GM23338 (cell line): ENCODE results near the gene MCM9. TPM values are rescaled to one million over a fixed set of nuclear protein-coding genes. Genes with fewer than 3 reads are reported as not detected.

Experiments used
- ATAC-seq: fragments of 200-7000 bp; cut with Tn5 transposase; 3 replicates; pipeline ENCODE4 v1.9.1; 2020
- DNase-seq: peaks from one replicate; pipeline ENCODE4 v3.0.0-alpha.2; 2015; ENCODE audit warnings: low spot score
- H2AFZ ChIP-seq: fragments of 200-600 bp; sonication (generic); 2 replicates; pipeline ENCODE4 v1.8.0; 2016; ENCODE audit warnings: antibody characterized with exemption, mild to moderate bottlenecking, moderate library complexity
- H3F3A ChIP-seq: fragments of 200-600 bp; sonication (generic); replicated peaks from 2 replicates; pipeline ENCODE4 v1.8.0; 2017; ENCODE audit warnings: antibody characterized with exemption, mixed run types, low read depth
- H3K27ac ChIP-seq: fragments of 200-600 bp; sonication (generic); 2 replicates; pipeline ENCODE4 v1.6.1; 2016; ENCODE audit warnings: low read depth
- H3K27me3 ChIP-seq: fragments of 200-600 bp; sonication (generic); 2 replicates; pipeline ENCODE4 v1.8.0; 2016; ENCODE audit warnings: mild to moderate bottlenecking, mixed run types, moderate library complexity; ENCODE audit not compliant: insufficient read depth
- H3K36me3 ChIP-seq: fragments of 200-600 bp; sonication (generic); 2 replicates; pipeline ENCODE4 v1.8.0; 2016; ENCODE audit warnings: mild to moderate bottlenecking; ENCODE audit not compliant: insufficient read depth
- H3K4me1 ChIP-seq: fragments of 200-600 bp; sonication (generic); 2 replicates; pipeline ENCODE4 v1.8.0; 2016; ENCODE audit warnings: mild to moderate bottlenecking, moderate library complexity; ENCODE audit not compliant: insufficient read depth
- H3K4me2 ChIP-seq: fragments of 200-600 bp; sonication (generic); 2 replicates; pipeline ENCODE4 v1.7.1; 2017; ENCODE audit warnings: mixed run types
- H3K4me3 ChIP-seq: fragments of 200-600 bp; sonication (generic); 2 replicates; pipeline ENCODE4 v1.6.1; 2016; ENCODE audit warnings: mixed run types
- H3K79me2 ChIP-seq: fragments of 200-600 bp; sonication (generic); replicated peaks from 2 replicates; pipeline ENCODE4 v1.8.0; 2017; ENCODE audit warnings: mild to moderate bottlenecking; ENCODE audit not compliant: insufficient read depth
- H3K9me2 ChIP-seq: fragments of 200-600 bp; sonication (generic); 2 replicates; pipeline ENCODE4 v1.8.0; 2017; ENCODE audit not compliant: insufficient read depth
- H4K20me1 ChIP-seq: fragments of 200-600 bp; sonication (generic); replicated peaks from 2 replicates; pipeline ENCODE4 v1.8.0; 2017; ENCODE audit warnings: mild to moderate bottlenecking; ENCODE audit not compliant: insufficient read depth
- H3K27ac Mint-ChIP-seq: 2 replicates; pipeline ENCODE4 v1.8.0; 2020; ENCODE audit warnings: inconsistent platforms, mild to moderate bottlenecking, moderate library complexity, mixed read lengths
- H3K27me3 Mint-ChIP-seq: 3 replicates; pipeline ENCODE4 v1.8.0; 2022; ENCODE audit warnings: low read depth, mild to moderate bottlenecking, moderate library complexity, mixed read lengths, inconsistent platforms; ENCODE audit not compliant: insufficient read depth, poor library complexity
- H3K36me3 Mint-ChIP-seq: 3 replicates; pipeline ENCODE4 v1.8.0; 2021; ENCODE audit warnings: low read depth, mild to moderate bottlenecking, inconsistent platforms, moderate library complexity, mixed read lengths
- H3K4me1 Mint-ChIP-seq: 3 replicates; pipeline ENCODE4 v1.8.0; 2020; ENCODE audit warnings: mild to moderate bottlenecking, inconsistent platforms, mixed read lengths
- H3K4me3 Mint-ChIP-seq: 3 replicates; pipeline ENCODE4 v1.8.0; 2021; ENCODE audit warnings: moderate library complexity, mild to moderate bottlenecking, inconsistent platforms, mixed read lengths
- H3K9me3 Mint-ChIP-seq: 3 replicates; pipeline ENCODE4 v1.8.0; 2020; ENCODE audit warnings: moderate library complexity, mild to moderate bottlenecking, inconsistent platforms, mixed read lengths
- CREB1 ChIP-seq: fragments of 250-450 bp; sonication (Bioruptor Pico); IDR thresholded peaks from 2 replicates; pipeline ENCODE4 v1.5.0; 2020; ENCODE audit warnings: low read depth, mild to moderate bottlenecking, moderate library complexity
- NANOG ChIP-seq: IDR thresholded peaks from 2 replicates; pipeline ENCODE4 v1.6.1; 2016; ENCODE audit warnings: antibody characterized with exemption, borderline replicate concordance
- POLR2AphosphoS5 ChIP-seq: IDR thresholded peaks from 2 replicates; pipeline ENCODE4 v1.6.1; 2016; ENCODE audit warnings: antibody characterized with exemption, low read depth
- STAT1 ChIP-seq: IDR thresholded peaks from one replicate; pipeline ENCODE4 v1.6.1; 2016; ENCODE audit warnings: antibody characterized with exemption; ENCODE audit not compliant: unreplicated experiment
- ZNF114 ChIP-seq: fragments of 250-450 bp; sonication (Bioruptor Pico); IDR thresholded peaks from 2 replicates; pipeline ENCODE4 v1.5.0; 2020; ENCODE audit warnings: mild to moderate bottlenecking, moderate library complexity
- ZNF331 ChIP-seq: fragments of 250-450 bp; sonication (Bioruptor Pico); IDR thresholded peaks from 2 replicates; pipeline ENCODE4 v1.5.0; 2020; ENCODE audit warnings: low read depth, mild to moderate bottlenecking, moderate library complexity
- polyA plus RNA-seq: library from polyadenylated mRNA; unstranded; fragments of >200 nt; fragmentation: Nextera tagmentation; extraction: Ambion mirVana; gene quantifications from 2 replicates; pipeline ENCODE4 v1.2.1, GENCODE V29; 2016
- total RNA-seq: library from RNA; depleted of rRNA; stranded (reverse); fragments of >200 nt; shearing (Covaris generic); gene quantifications from 2 replicates; pipeline ENCODE4 v1.2.3, GENCODE V29; 2014
- TF ChIP-seq, protein P1 (sequence below): fragments of 250-450 bp; sonication (Bioruptor Pico); IDR thresholded peaks from 2 replicates; pipeline ENCODE4 v1.5.0; 2020; ENCODE audit warnings: mild to moderate bottlenecking, moderate library complexity

Gene MCM9
- total and polyA plus RNA-seq, 2 experiments from 2014 or later = 14.9 to 16.6 TPM

DNA sequence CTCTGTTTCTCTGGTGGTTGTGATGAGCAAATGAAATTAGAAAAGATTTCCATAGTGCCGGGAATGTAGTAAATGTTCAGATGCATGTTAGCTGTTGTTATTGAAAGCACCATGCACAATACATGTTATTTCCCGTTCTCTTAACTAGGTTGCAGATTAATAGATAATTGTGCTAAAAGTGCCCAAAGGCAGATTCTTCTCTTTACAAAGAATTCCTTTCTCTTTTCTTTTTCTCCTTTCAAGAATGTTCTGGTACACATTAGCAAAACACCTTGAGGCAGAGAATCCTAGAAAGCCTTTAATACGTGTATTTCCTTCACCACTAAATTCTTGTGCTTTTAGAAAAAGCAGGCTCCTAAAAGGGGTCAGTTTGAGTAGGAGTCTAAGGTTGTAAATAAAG lies 162.1 kb downstream of the MCM9 start:
- Histone ChIP-seq H3K4me3 (no peak overlapping the region), H3K4me2 (no peak overlapping the region), H3K9me2 (no peaks in the 10 kb centered on the region), H3K27me3 (no peaks in the 10 kb centered on the region), H3K27ac (no peak overlapping the region), H3K4me1 (peaks cover 10% of the 10 kb centered on the region; the same call in 1 of the 2 replicates), H2AFZ (no peak overlapping the region), H3F3A (no peaks in the 10 kb centered on the region), H3K79me2 (no peaks in the 10 kb centered on the region), H4K20me1 (no peaks in the 10 kb centered on the region), H3K36me3 (no peaks in the 10 kb centered on the region)
- TF ChIP-seq, protein P1, sequence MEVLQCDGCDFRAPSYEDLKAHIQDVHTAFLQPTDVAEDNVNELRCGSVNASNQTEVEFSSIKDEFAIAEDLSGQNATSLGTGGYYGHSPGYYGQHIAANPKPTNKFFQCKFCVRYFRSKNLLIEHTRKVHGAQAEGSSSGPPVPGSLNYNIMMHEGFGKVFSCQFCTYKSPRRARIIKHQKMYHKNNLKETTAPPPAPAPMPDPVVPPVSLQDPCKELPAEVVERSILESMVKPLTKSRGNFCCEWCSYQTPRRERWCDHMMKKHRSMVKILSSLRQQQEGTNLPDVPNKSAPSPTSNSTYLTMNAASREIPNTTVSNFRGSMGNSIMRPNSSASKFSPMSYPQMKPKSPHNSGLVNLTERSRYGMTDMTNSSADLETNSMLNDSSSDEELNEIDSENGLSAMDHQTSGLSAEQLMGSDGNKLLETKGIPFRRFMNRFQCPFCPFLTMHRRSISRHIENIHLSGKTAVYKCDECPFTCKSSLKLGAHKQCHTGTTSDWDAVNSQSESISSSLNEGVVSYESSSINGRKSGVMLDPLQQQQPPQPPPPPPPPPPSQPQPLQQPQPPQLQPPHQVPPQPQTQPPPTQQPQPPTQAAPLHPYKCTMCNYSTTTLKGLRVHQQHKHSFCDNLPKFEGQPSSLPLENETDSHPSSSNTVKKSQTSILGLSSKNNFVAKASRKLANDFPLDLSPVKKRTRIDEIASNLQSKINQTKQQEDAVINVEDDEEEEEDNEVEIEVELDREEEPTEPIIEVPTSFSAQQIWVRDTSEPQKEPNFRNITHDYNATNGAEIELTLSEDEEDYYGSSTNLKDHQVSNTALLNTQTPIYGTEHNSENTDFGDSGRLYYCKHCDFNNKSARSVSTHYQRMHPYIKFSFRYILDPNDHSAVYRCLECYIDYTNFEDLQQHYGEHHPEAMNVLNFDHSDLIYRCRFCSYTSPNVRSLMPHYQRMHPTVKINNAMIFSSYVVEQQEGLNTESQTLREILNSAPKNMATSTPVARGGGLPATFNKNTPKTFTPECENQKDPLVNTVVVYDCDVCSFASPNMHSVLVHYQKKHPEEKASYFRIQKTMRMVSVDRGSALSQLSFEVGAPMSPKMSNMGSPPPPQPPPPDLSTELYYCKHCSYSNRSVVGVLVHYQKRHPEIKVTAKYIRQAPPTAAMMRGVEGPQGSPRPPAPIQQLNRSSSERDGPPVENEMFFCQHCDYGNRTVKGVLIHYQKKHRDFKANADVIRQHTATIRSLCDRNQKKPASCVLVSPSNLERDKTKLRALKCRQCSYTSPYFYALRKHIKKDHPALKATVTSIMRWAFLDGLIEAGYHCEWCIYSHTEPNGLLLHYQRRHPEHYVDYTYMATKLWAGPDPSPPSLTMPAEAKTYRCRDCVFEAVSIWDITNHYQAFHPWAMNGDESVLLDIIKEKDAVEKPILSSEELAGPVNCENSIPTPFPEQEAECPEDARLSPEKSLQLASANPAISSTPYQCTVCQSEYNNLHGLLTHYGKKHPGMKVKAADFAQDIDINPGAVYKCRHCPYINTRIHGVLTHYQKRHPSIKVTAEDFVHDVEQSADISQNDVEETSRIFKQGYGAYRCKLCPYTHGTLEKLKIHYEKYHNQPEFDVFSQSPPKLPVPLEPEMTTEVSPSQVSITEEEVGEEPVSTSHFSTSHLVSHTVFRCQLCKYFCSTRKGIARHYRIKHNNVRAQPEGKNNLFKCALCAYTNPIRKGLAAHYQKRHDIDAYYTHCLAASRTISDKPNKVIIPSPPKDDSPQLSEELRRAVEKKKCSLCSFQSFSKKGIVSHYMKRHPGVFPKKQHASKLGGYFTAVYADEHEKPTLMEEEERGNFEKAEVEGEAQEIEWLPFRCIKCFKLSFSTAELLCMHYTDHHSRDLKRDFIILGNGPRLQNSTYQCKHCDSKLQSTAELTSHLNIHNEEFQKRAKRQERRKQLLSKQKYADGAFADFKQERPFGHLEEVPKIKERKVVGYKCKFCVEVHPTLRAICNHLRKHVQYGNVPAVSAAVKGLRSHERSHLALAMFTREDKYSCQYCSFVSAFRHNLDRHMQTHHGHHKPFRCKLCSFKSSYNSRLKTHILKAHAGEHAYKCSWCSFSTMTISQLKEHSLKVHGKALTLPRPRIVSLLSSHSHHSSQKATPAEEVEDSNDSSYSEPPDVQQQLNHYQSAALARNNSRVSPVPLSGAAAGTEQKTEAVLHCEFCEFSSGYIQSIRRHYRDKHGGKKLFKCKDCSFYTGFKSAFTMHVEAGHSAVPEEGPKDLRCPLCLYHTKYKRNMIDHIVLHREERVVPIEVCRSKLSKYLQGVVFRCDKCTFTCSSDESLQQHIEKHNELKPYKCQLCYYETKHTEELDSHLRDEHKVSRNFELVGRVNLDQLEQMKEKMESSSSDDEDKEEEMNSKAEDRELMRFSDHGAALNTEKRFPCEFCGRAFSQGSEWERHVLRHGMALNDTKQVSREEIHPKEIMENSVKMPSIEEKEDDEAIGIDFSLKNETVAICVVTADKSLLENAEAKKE (CRISPR knock-in tag) = no peak
- ATAC-seq (no peak), DNase-seq (no peak)
- H3K4me3 Mint-ChIP-seq = no peak overlapping the region
- peaks cover 10% of the 10 kb centered on the region for H3K4me1 Mint-ChIP-seq
- peaks cover 3% of the 10 kb centered on the region for H3K27me3 Mint-ChIP-seq
- no peaks in the 10 kb centered on the region for H3K9me3 Mint-ChIP-seq
- H3K36me3 Mint-ChIP-seq = no peaks in the 10 kb centered on the region
- no peak overlapping the region for H3K27ac Mint-ChIP-seq

DNA sequence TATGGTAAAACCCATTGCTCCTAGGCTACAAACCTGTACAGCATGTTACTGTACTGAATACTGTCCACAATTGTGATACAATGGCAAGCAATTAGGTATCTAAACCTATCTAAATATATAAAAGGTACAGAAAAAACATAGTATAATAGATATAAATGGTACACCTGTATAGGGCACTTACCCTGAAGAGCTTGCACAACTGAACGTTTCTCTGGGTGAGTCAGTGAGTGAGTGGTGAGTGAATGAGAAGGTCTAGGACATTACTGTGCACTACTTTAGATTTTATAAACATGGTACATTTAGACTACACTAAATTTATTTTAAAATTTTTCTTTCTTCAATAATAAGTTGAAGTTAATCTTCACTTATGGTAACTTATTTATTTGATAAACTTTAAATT lies 163.7 kb downstream of the MCM9 start:
- peaks cover 6% of the 10 kb centered on the region for H3K4me1 Mint-ChIP-seq
- TF ChIP-seq ZNF114 (CRISPR knock-in tag) (no peak), NANOG (no peak), POLR2AphosphoS5 (no peak), CREB1 (CRISPR knock-in tag) (no peak), STAT1 (no peak), ZNF331 (CRISPR knock-in tag) (no peak)
- TF ChIP-seq, protein P1 (CRISPR knock-in tag) = no peak

More for the DNA sequence above, 163.7 kb downstream of the MCM9 start:
- Histone ChIP-seq H4K20me1 (no peaks in the 10 kb centered on the region), H3K9me2 (peaks cover 7% of the 10 kb centered on the region; the same call in 1 of the 2 replicates), H3K4me2 (no peak overlapping the region), H3K27ac (no peak overlapping the region), H3K79me2 (no peaks in the 10 kb centered on the region), H3K4me1 (peaks cover 10% of the 10 kb centered on the region; the same call in 1 of the 2 replicates), H3K4me3 (no peak overlapping the region), H3K27me3 (no peaks in the 10 kb centered on the region), H2AFZ (no peak overlapping the region), H3K36me3 (no peaks in the 10 kb centered on the region), H3F3A (no peaks in the 10 kb centered on the region)
- no peaks in the 10 kb centered on the region for H3K9me3 Mint-ChIP-seq
- H3K27me3 Mint-ChIP-seq = peaks cover 3% of the 10 kb centered on the region
- H3K4me3 Mint-ChIP-seq = no peak overlapping the region
- DNase-seq = no peak
- H3K27ac Mint-ChIP-seq = no peak overlapping the region
- H3K36me3 Mint-ChIP-seq = no peaks in the 10 kb centered on the region
- ATAC-seq = no peak
